Gastrocnemius medialis (tissue), 4 donors: ENCODE measurements around the gene CACNA1C.

Experiments used
- CTCF ChIP-seq, 5 experiments: fragments of 450-650 bp in 3 of 5; fragments of 200-600 bp in 2 of 5; sonication (generic) in 2 of 5; IDR thresholded peaks in 4 of 5; conservative IDR thresholded peaks in 1 of 5; 1 replicate in 4 of 5; 2 replicates in 1 of 5; pipeline ENCODE4 v1.5.1; 2016 to 2019; ENCODE audit warnings: antibody characterized with exemption in 5 of 5, mild to moderate bottlenecking in 3 of 5, moderate library complexity in 3 of 5
- POLR2A ChIP-seq, 2 donors: fragments of 450-650 bp; IDR thresholded peaks; one replicate each; pipeline ENCODE4 v1.6.1; 2017; ENCODE audit warnings: antibody characterized with exemption in 2 of 2, mild to moderate bottlenecking in 2 of 2, moderate library complexity in 2 of 2

- no peak for TF ChIP-seq POLR2A (IDR thresholded peaks at IDR 0.05)
- no peak for TF ChIP-seq CTCF (IDR thresholded peaks at IDR 0.05 in 4 of 5, conservative IDR thresholded peaks at IDR 0.05 in 1 of 5)
Observed at GRCh38 chr12:2733493-2734355, 680.9 kb downstream of the CACNA1C start.
